ENCODE results near the gene LATS1. TPM values are rescaled to one million over a fixed set of nuclear protein-coding genes. Genes with fewer than 3 reads are reported as not detected.
A peak's percentile ranks its signal among the peaks of the same experiment; 100 is the strongest.
"Not testable (repeated sequence)": the region's sequence is repeated elsewhere in the genome, so short reads cannot be mapped to it uniquely, and the experiment has no call there.

The LATS1 gene
- total RNA-seq, 1 donor from 2014 or later: 11.9 TPM

DNA sequence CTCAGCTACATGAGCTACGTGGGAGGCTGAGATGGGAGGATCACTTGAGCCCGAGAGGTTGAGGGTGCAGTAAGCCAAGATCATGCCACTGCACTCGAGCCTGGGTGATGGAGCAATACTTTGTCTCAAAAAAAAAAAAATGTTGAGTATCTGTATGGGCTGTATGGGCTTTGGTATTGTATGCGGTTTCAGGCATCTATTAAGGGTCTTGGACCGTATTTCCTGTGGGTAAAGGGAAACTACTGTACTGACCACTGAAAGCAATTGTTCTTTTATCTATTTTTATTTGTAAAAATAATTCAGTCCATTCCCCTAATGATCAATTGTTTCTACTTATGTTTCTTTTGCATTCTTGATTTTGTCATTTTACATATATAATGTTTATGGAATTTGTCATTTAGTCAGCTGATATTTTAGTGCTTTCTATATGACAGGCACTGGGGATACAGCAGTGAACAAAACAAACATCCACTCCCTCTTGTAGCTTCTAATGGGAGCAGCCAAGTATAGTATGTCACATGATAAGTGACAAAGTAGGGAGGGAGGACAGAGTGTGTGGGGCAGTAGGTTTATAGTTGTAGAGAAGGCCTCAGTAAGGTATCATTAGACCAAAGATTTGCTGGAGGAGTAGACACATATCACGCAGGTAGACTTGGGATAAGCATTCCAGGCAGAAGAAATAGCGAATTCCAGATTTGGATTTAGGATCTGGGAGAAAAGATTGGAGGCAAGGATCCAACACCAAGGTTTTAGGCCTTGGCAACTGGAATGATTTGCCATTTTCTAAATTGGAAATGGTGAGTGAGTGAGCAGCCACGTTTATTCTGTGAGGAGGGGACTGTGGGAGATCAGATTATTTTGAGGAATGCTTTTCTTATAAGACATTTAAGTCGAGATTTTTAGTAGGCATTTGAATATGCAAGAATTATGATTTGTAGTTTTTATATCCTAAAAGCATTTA lies 37.7 kb upstream of the LATS1 start:
- no peak for TF ChIP-seq CTCF (IDR thresholded peaks at IDR 0.05)
- Histone ChIP-seq H3K9me3 (no peaks in the 10 kb centered on the region), H3K36me3 (peaks cover 3 to 5% of the 10 kb centered on the region in 2 donors), H3K27me3 (no peaks in the 10 kb centered on the region), H3K27ac (peak overlapping the region in 1 of 2 donors; percentile 2), H3K4me1 (peaks cover 0 to 9% of the 10 kb centered on the region in 2 donors), H3K4me3 (no peak overlapping the region)
- no peak for DNase-seq (ENCODE audit: low spot score in 2 of 2)
- intact Hi-C loops (cut with DNase I): no loop called here

- no peak overlapping the region for H3K27ac ChIP-seq
These were observed 36.6 kb upstream of the LATS1 start for GRCh38 chr6:149754548-149754947.

DNA sequence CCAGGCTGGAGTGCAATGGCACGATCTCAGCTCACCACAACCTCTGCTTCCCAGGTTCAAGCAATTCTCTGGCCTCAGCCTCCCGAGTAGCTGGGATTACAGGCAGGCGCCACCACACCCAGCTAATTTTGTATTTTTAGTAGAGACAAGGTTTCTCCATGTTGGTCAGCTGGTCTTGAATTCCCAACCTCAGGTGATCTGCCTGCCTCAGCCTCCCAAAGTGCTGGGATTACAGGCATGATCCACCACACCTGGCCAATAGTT lies 35.4 kb upstream of the LATS1 start:
- H3K36me3 ChIP-seq; DNase-seq (ENCODE audit: low spot score in 2 of 2); H3K9me3 ChIP-seq; H3K27me3 ChIP-seq; H3K4me3 ChIP-seq; H3K27ac ChIP-seq; intact Hi-C loops (cut with DNase I): not testable (repeated sequence)
- peaks cover 0 to 14% of the 10 kb centered on the region in 2 donors for H3K4me1 ChIP-seq

More at GRCh38 chr6:149754548-149754947, 36.6 kb upstream of the LATS1 start:
- no peak for DNase-seq (ENCODE audit: low spot score in 2 of 2)
- no peaks in the 10 kb centered on the region for H3K27me3 ChIP-seq
- no peaks in the 10 kb centered on the region for H3K9me3 ChIP-seq
- TF ChIP-seq CTCF (IDR thresholded peaks at IDR 0.05): no peak
- no peaks in the 10 kb centered on the region for H3K36me3 ChIP-seq
- H3K4me1 ChIP-seq: peaks cover 0 to 12% of the 10 kb centered on the region in 2 donors
- no peak overlapping the region for H3K4me3 ChIP-seq
- intact Hi-C loops (cut with DNase I): no loop called here

- TF ChIP-seq CTCF (IDR thresholded peaks at IDR 0.05): no peak
- Histone ChIP-seq H3K4me1 (peaks cover 0 to 14% of the 10 kb centered on the region in 2 donors), H3K4me3 (no peak overlapping the region), H3K27ac (no peak overlapping the region), H3K36me3 (no peaks in the 10 kb centered on the region), H3K27me3 (no peaks in the 10 kb centered on the region), H3K9me3 (no peaks in the 10 kb centered on the region)
- intact Hi-C loops (cut with DNase I): no loop called here
- no peak for DNase-seq (ENCODE audit: low spot score in 2 of 2)
These were observed 34.9 kb upstream of the LATS1 start for GRCh38 chr6:149752600-149753373.

DNA sequence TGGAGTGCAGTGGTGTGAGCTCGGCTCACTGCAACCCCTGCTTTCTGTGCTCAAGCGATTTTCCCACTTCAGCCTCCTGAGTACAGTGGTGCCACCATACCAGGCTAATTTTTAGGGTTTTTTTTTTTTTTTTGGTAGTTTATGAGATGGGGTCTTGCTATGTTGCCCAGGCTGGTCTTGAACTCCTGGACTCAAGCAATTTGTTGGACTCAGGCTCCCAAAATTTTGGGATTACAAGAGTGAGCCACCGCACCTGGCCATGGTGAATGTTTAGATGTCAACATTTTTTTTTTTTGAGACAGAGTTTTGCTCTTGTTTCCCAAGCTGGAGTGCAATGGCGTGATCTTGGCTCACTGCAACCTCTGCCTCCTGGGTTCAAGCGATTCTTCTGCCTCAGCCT lies 34.0 kb upstream of the LATS1 start:
- H3K27ac ChIP-seq; H3K9me3 ChIP-seq; DNase-seq (ENCODE audit: low spot score in 2 of 2); H3K27me3 ChIP-seq; H3K4me3 ChIP-seq; H3K36me3 ChIP-seq: not testable (repeated sequence)
- H3K4me1 ChIP-seq: peaks cover 0 to 14% of the 10 kb centered on the region in 2 donors
- intact Hi-C loops (cut with DNase I): loop anchor here (2.0 kb wide), 1 partner anchor 111 kb away; no protein-coding TSS in a partner anchor

DNA sequence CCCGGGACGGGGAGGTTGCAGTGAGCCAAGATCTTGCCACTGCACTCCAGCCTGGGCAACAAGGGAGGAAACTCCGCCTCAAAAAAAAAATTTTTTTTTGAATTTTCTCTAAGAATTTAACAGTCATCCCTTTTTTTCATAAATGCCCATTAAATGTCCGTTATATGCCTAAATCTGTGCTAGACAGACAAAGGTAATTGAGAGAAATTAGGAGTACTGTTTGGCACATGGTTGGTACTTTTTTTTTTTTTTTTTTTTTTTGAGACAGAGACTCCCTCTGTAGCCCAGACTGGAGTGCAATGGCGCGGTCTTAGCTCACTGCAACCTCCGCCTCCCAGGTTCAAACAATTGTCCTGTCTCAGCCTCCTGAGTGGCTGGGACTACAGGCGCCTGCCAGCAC lies 33.3 kb upstream of the LATS1 start:
- Histone ChIP-seq H3K9me3 (no peaks in the 10 kb centered on the region), H3K4me1 (peaks cover 0 to 14% of the 10 kb centered on the region in 2 donors), H3K36me3 (no peaks in the 10 kb centered on the region), H3K27ac (no peak overlapping the region), H3K4me3 (peak overlapping the region in 1 of 2 donors; percentile 85), H3K27me3 (no peaks in the 10 kb centered on the region)
- no peak for TF ChIP-seq CTCF (IDR thresholded peaks at IDR 0.05)
- no peak for DNase-seq (ENCODE audit: low spot score in 2 of 2)
- intact Hi-C loops (cut with DNase I): loop anchor here (2.0 kb wide), 1 partner anchor 112 kb away; no protein-coding TSS in a partner anchor

Data from ascending aorta (tissue), 2 donors.